IMR-90 (cell line): ENCODE data around the gene ELFN1. TPM values are rescaled to one million over a fixed set of nuclear protein-coding genes. Genes with fewer than 3 reads are reported as not detected.

Experiments used
- ATAC-seq: fragments of 200-7000 bp; cut with Tn5 transposase; 2 replicates; pipeline ENCODE4 v1.9.1; 2020; ENCODE audit warnings: low read depth, mild to moderate bottlenecking, moderate library complexity
- BruUV-seq: library from RNA; stranded (reverse); fragments of 400-500 nt; replicated peaks from 2 replicates; lab custom pipeline; 2021; lab: Mats Ljungman, UMichigan
- CTCF ChIA-PET: fragments of 300-600 bp; formaldehyde crosslinking; extraction: SDS; loops from one replicate; lab custom pipeline; 2021; ENCODE audit warnings: antibody characterized with exemption; lab: Yijun Ruan, JAX
- POLR2A ChIA-PET: fragments of 300-600 bp; sonication (Branson Sonifier 250); formaldehyde crosslinking; loops from one replicate; lab custom pipeline; 2022; ENCODE audit warnings: antibody characterized with exemption; ENCODE audit not compliant: unreplicated experiment; lab: Charles Lee
- DNase-seq: peaks from one replicate; pipeline ENCODE4 v3.0.0; 2013
- H2AFZ ChIP-seq: replicated peaks from 2 replicates; pipeline ENCODE3; 2013; ENCODE audit warnings: low read length, mild to moderate bottlenecking; ENCODE audit not compliant: poor library complexity
- H2AK5ac ChIP-seq: 2 replicates; pipeline ENCODE4 v1.6.1; 2013; ENCODE audit warnings: low read depth, low read length, inconsistent platforms
- H2AK9ac ChIP-seq: replicated peaks from 2 replicates; pipeline ENCODE3; 2013; ENCODE audit warnings: mild to moderate bottlenecking, low read depth, low read length, moderate library complexity; ENCODE audit not compliant: poor library complexity
- H2BK120ac ChIP-seq: 2 replicates; pipeline ENCODE4 v1.6.1; 2013; ENCODE audit warnings: low read depth, low read length, inconsistent platforms
- H2BK15ac ChIP-seq: 3 replicates; pipeline ENCODE4 v1.6.1; 2013; ENCODE audit warnings: low read depth, low read length, inconsistent platforms
- H2BK20ac ChIP-seq: 2 replicates; pipeline ENCODE4 v1.6.1; 2013; ENCODE audit warnings: low read depth, mild to moderate bottlenecking, inconsistent platforms, low read length, moderate library complexity
- H2BK5ac ChIP-seq: 2 replicates; pipeline ENCODE4 v1.6.1; 2013; ENCODE audit warnings: mild to moderate bottlenecking, low read depth, low read length, inconsistent platforms; ENCODE audit not compliant: poor library complexity, severe bottlenecking
- H3K14ac ChIP-seq: replicated peaks from 2 replicates; pipeline ENCODE4 v1.6.1; 2013; ENCODE audit warnings: low read depth, low read length, inconsistent platforms
- H3K18ac ChIP-seq: 2 replicates; pipeline ENCODE4 v1.6.1; 2013; ENCODE audit warnings: low read depth, low read length, control low read depth
- H3K23ac ChIP-seq: 2 replicates; pipeline ENCODE4 v1.6.1; 2013; ENCODE audit warnings: low read depth, low read length, inconsistent platforms
- H3K27ac ChIP-seq: 2 replicates; pipeline ENCODE4 v1.5.1; 2013; ENCODE audit warnings: mild to moderate bottlenecking, control low read depth, low read length; ENCODE audit not compliant: insufficient read depth
- H3K27me3 ChIP-seq: 2 replicates; pipeline ENCODE4 v1.6.1; 2013; ENCODE audit warnings: low read length; ENCODE audit not compliant: control insufficient read depth, insufficient read depth
- H3K36me3 ChIP-seq: 2 replicates; pipeline ENCODE4 v1.6.1; 2013; ENCODE audit warnings: low read length, mixed read lengths; ENCODE audit not compliant: control insufficient read depth, insufficient read depth
- H3K4ac ChIP-seq: 2 replicates; pipeline ENCODE4 v1.6.1; 2013; ENCODE audit warnings: low read depth, low read length, inconsistent platforms
- H3K4me1 ChIP-seq: 2 replicates; pipeline ENCODE4 v1.6.1; 2013; ENCODE audit warnings: low read length, mixed read lengths; ENCODE audit not compliant: control insufficient read depth, insufficient read depth
- H3K4me2 ChIP-seq: 2 replicates; pipeline ENCODE4 v1.6.1; 2013; ENCODE audit warnings: low read depth, mild to moderate bottlenecking, control low read depth, low read length, moderate library complexity
- H3K4me3 ChIP-seq: 2 replicates; pipeline ENCODE4 v1.5.1; 2013; ENCODE audit warnings: low read depth, mild to moderate bottlenecking, control low read depth, low read length, moderate library complexity; ENCODE audit not compliant: insufficient read depth
- H3K56ac ChIP-seq: 2 replicates; pipeline ENCODE4 v1.6.1; 2013; ENCODE audit warnings: low read length, inconsistent platforms; ENCODE audit not compliant: insufficient read depth; ENCODE audit errors: extremely low read depth
- H3K79me1 ChIP-seq, 2 experiments: 2 replicates each; pipeline ENCODE4 v1.6.1; 2013; ENCODE audit warnings: low read length in 2 of 2, inconsistent platforms in 1 of 2, low read depth in 1 of 2
- H3K9ac ChIP-seq: 2 replicates; pipeline ENCODE4 v1.6.1; 2013; ENCODE audit warnings: low read depth, low read length, control low read depth
- H3K9me1 ChIP-seq: 2 replicates; pipeline ENCODE4 v1.6.1; 2013; ENCODE audit warnings: low read length, inconsistent platforms; ENCODE audit not compliant: insufficient read depth
- H3K9me3 ChIP-seq: 2 replicates; pipeline ENCODE4 v1.6.1; 2013; ENCODE audit warnings: low read length; ENCODE audit not compliant: control insufficient read depth, insufficient read depth
- H4K20me1 ChIP-seq: 2 replicates; pipeline ENCODE4 v1.6.1; 2013; ENCODE audit warnings: low read length, inconsistent platforms; ENCODE audit not compliant: insufficient read depth
- H4K5ac ChIP-seq: 2 replicates; pipeline ENCODE4 v1.6.1; 2013; ENCODE audit warnings: mild to moderate bottlenecking, low read depth, low read length, control low read depth
- H4K8ac ChIP-seq, 2 experiments: 2 replicates each; pipeline ENCODE4 v1.6.1; 2013; ENCODE audit warnings: low read depth in 2 of 2, low read length in 2 of 2, control low read depth in 1 of 2, inconsistent platforms in 1 of 2
- H4K91ac ChIP-seq: 2 replicates; pipeline ENCODE4 v1.6.1; 2013; ENCODE audit warnings: low read depth, low read length, inconsistent platforms; ENCODE audit not compliant: insufficient read depth
- BHLHE40 ChIP-seq: fragments of 150-350 bp; IDR thresholded peaks from 2 replicates; pipeline ENCODE4 v1.6.1; 2016; ENCODE audit warnings: mild to moderate bottlenecking, low read depth, low read length
- CEBPB ChIP-seq: IDR thresholded peaks from 2 replicates; pipeline ENCODE4 v1.6.1; 2012; ENCODE audit warnings: low read depth, low read length, improper control_type of control experiment
- MAFK ChIP-seq: IDR thresholded peaks from 2 replicates; pipeline ENCODE4 v1.6.1; 2012; ENCODE audit warnings: low read depth, low read length, improper control_type of control experiment
- MAZ ChIP-seq: IDR thresholded peaks from 2 replicates; pipeline ENCODE4 v1.6.1; 2012; ENCODE audit warnings: low read depth, mild to moderate bottlenecking, low read length, improper control_type of control experiment, moderate library complexity, borderline replicate concordance
- MXI1 ChIP-seq: IDR thresholded peaks from 2 replicates; pipeline ENCODE4 v1.6.1; 2012; ENCODE audit warnings: low read depth, mild to moderate bottlenecking, low read length, moderate library complexity, borderline replicate concordance
- NFE2L2 ChIP-seq: fragments of 150-350 bp; IDR thresholded peaks from 2 replicates; pipeline ENCODE4 v1.6.1; 2016; ENCODE audit warnings: low read depth, mild to moderate bottlenecking, low read length
- POLR2A ChIP-seq: IDR thresholded peaks from 2 replicates; pipeline ENCODE4 v1.6.1; 2012; ENCODE audit warnings: mild to moderate bottlenecking, low read depth, low read length
- RAD21 ChIP-seq: IDR thresholded peaks from 2 replicates; pipeline ENCODE4 v1.6.1; 2012; ENCODE audit warnings: low read length, improper control_type of control experiment
- RCOR1 ChIP-seq: IDR thresholded peaks from 2 replicates; pipeline ENCODE4 v1.6.1; 2012; ENCODE audit warnings: mild to moderate bottlenecking, low read length, improper control_type of control experiment; ENCODE audit not compliant: insufficient replicate concordance
- RFX5 ChIP-seq: IDR thresholded peaks from 2 replicates; pipeline ENCODE4 v1.8.0; 2012; ENCODE audit warnings: low read depth, mild to moderate bottlenecking, low read length, moderate library complexity
- SMC3 ChIP-seq: fragments of 150-350 bp; IDR thresholded peaks from 2 replicates; pipeline ENCODE4 v1.6.1; 2016; ENCODE audit warnings: low read depth, mild to moderate bottlenecking, antibody characterized with exemption, low read length, moderate library complexity
- WGBS, 2 experiments: methylation state at CpG; one replicate each; pipeline versions ENCODE4 v1.1.5 to v1.1.7; 2013; ENCODE audit warnings: missing lambda C conversion rate in 2 of 2; ENCODE audit not compliant: insufficient read length in 1 of 2; ENCODE audit errors: extremely low coverage in 2 of 2; 5-methylcytosine and 5-hydroxymethylcytosine counted together
- dilution Hi-C: fragments of 300-500 bp; cut with HindIII; formaldehyde crosslinking; loops from one replicate; pipeline ENCODE4 v1.14.3; 2018; ENCODE audit warnings: low sequenced_read_pairs; ENCODE audit not compliant: unreplicated experiment
- in situ Hi-C: fragments of 300-500 bp; cut with MboI; formaldehyde crosslinking; loops from 3 replicates; pipeline ENCODE4 v1.14.3; 2019; ENCODE audit warnings: low sequenced_read_pairs, inconsistent platforms, mixed read lengths
- intact Hi-C: fragments of 100-400 bp; cut with micrococcal nuclease; formaldehyde crosslinking; loops from 2 replicates; pipeline ENCODE4 v1.10.0; 2022
- polyA plus RNA-seq, 3 experiments: library from polyadenylated mRNA; depleted of rRNA; stranded (reverse); fragments of >200 nt; gene quantifications; 2 replicates each; pipeline ENCODE4 v1.2.3, GENCODE V29; 2012; ENCODE audit warnings: low replicate concordance in 1 of 3
- total RNA-seq: library from RNA; depleted of rRNA; stranded (reverse); fragments of >200 nt; gene quantifications from 2 replicates; pipeline ENCODE4 v1.2.3, GENCODE V29; 2012
- TF ChIP-seq, protein P1 (sequence below): fragments of 150-350 bp; IDR thresholded peaks from 2 replicates; pipeline ENCODE4 v1.6.1; 2017; ENCODE audit warnings: mild to moderate bottlenecking, antibody characterized with exemption, low read length, low read depth
- TF ChIP-seq, protein P2 (sequence below): fragments of 150-350 bp; IDR thresholded peaks from 2 replicates; pipeline ENCODE4 v1.6.1; 2016; ENCODE audit warnings: low read depth, mild to moderate bottlenecking, low read length, moderate library complexity, borderline replicate concordance
- TF ChIP-seq, protein P3 (sequence below): conservative IDR thresholded peaks from 2 replicates; pipeline ENCODE4 v1.5.1; 2012; ENCODE audit warnings: mild to moderate bottlenecking, low read depth, low read length, improper control_type of control experiment

Gene ELFN1
- total and polyA plus RNA-seq, 2 of the 4 experiments (the other 2 are of a cell fraction): 1.6 to 5.2 TPM

DNA sequence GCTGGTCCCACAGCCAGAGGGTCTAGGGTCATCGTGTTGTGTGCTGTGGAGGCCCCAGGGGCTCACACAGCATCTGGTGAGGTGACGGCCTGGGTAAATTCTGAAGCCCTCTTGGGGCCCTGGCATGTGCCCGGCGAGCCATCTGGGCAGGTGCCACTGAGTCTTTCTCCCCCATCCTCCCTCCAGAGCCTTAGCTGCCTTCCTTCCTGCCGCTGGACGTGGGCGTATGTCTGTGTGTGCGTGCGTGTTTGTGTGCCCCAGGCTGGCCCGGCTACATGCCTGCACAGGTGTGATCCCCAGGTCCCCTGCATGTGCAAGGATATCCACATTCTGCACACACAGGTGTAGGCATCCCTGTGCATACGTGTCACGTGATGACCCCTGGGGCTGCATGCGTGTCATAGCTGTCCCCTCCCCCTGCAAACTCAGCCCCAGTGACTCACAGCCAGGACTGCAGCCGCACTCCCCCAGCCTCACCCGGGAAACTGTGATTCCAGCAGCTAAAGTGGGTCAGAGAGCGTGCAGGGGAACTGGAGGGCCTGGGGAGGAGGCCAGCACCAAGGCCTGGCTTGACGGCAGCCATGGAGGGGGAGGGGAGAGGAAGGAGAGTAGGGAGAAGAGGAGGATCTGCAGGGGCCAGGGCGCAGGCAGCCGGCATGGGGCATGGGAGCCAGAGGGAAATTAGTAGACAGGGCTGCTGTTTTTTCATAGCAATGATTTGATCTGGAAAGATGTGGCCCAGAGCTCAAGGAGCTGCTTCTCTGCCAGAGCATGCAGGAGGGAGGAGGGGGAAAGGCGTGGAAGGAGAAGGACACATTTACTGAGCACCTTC lies 46.4 kb downstream of the ELFN1 start:
- no peak overlapping the region for H2BK20ac ChIP-seq
- dilution Hi-C loops (no loop called here), in situ Hi-C loops (no loop called here), intact Hi-C loops (no loop called here)
- H3K4me2 ChIP-seq: no peak overlapping the region
- POLR2A ChIA-PET: no interaction called here
- BruUV-seq: no TSS peak
- H4K20me1 ChIP-seq: peaks cover 3% of the 10 kb centered on the region; the same call in 1 of the 2 replicates
- H3K18ac ChIP-seq: no peak overlapping the region
- 69% methylated on average over 4 of the region's 20 CpGs; no CpG with 5 or more reads in 1 of the 2 experiments for WGBS, 2 experiments
- no peak overlapping the region for H4K8ac ChIP-seq
- H3K9me1 ChIP-seq: no peaks in the 10 kb centered on the region
- H2AFZ ChIP-seq: no peak overlapping the region
- H3K14ac ChIP-seq: no peak overlapping the region
- no peak overlapping the region for H3K9ac ChIP-seq
- CTCF ChIA-PET: no interaction called here
- no peak overlapping the region for H3K4ac ChIP-seq
- H4K91ac ChIP-seq: no peak overlapping the region
- H3K27ac ChIP-seq: no peak overlapping the region
- H3K56ac ChIP-seq: no peak overlapping the region
- H3K9me3 ChIP-seq: peaks cover 4% of the 10 kb centered on the region; the same call in 1 of the 2 replicates
- H3K36me3 ChIP-seq: no peaks in the 10 kb centered on the region
- H3K23ac ChIP-seq: no peak overlapping the region
- DNase-seq: peak; percentile 40
- no peak overlapping the region for H2AK9ac ChIP-seq
- H3K79me1 ChIP-seq: no peaks in the 10 kb centered on the region
- H2AK5ac ChIP-seq: no peak overlapping the region
- H3K27me3 ChIP-seq: peaks cover 2% of the 10 kb centered on the region; the same call in 1 of the 2 replicates
- peak; percentile 52 for ATAC-seq
- H3K4me3 ChIP-seq: no peak overlapping the region
- H2BK120ac ChIP-seq: no peak overlapping the region
- no peak overlapping the region for H4K5ac ChIP-seq
- no peak overlapping the region for H2BK15ac ChIP-seq
- H3K4me1 ChIP-seq: peaks cover 4% of the 10 kb centered on the region; the same call in 1 of the 2 replicates
- H2BK5ac ChIP-seq: no peak overlapping the region
- TF ChIP-seq, protein P1, sequence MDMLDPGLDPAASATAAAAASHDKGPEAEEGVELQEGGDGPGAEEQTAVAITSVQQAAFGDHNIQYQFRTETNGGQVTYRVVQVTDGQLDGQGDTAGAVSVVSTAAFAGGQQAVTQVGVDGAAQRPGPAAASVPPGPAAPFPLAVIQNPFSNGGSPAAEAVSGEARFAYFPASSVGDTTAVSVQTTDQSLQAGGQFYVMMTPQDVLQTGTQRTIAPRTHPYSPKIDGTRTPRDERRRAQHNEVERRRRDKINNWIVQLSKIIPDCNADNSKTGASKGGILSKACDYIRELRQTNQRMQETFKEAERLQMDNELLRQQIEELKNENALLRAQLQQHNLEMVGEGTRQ: peak; percentile 75
- TF ChIP-seq BHLHE40: peak; percentile 59
- TF ChIP-seq RAD21: no peak
- no peak for TF ChIP-seq RFX5
- no peak for TF ChIP-seq POLR2A
- TF ChIP-seq, protein P2, sequence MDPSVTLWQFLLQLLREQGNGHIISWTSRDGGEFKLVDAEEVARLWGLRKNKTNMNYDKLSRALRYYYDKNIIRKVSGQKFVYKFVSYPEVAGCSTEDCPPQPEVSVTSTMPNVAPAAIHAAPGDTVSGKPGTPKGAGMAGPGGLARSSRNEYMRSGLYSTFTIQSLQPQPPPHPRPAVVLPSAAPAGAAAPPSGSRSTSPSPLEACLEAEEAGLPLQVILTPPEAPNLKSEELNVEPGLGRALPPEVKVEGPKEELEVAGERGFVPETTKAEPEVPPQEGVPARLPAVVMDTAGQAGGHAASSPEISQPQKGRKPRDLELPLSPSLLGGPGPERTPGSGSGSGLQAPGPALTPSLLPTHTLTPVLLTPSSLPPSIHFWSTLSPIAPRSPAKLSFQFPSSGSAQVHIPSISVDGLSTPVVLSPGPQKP: no peak
- TF ChIP-seq, protein P3, sequence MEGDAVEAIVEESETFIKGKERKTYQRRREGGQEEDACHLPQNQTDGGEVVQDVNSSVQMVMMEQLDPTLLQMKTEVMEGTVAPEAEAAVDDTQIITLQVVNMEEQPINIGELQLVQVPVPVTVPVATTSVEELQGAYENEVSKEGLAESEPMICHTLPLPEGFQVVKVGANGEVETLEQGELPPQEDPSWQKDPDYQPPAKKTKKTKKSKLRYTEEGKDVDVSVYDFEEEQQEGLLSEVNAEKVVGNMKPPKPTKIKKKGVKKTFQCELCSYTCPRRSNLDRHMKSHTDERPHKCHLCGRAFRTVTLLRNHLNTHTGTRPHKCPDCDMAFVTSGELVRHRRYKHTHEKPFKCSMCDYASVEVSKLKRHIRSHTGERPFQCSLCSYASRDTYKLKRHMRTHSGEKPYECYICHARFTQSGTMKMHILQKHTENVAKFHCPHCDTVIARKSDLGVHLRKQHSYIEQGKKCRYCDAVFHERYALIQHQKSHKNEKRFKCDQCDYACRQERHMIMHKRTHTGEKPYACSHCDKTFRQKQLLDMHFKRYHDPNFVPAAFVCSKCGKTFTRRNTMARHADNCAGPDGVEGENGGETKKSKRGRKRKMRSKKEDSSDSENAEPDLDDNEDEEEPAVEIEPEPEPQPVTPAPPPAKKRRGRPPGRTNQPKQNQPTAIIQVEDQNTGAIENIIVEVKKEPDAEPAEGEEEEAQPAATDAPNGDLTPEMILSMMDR: no peak
- no peak for TF ChIP-seq NFE2L2
- no peak for TF ChIP-seq MXI1
- TF ChIP-seq RCOR1: no peak
- TF ChIP-seq CEBPB: no peak
- TF ChIP-seq MAFK: no peak
- TF ChIP-seq SMC3: no peak
- TF ChIP-seq MAZ: no peak
